NCI-H226 (cell line): ENCODE results near the gene BIN1.

Experiments used
- DNase-seq: peaks from one replicate; pipeline ENCODE4 v3.0.0-alpha.2; 2015

BIN1 gene

DNA sequence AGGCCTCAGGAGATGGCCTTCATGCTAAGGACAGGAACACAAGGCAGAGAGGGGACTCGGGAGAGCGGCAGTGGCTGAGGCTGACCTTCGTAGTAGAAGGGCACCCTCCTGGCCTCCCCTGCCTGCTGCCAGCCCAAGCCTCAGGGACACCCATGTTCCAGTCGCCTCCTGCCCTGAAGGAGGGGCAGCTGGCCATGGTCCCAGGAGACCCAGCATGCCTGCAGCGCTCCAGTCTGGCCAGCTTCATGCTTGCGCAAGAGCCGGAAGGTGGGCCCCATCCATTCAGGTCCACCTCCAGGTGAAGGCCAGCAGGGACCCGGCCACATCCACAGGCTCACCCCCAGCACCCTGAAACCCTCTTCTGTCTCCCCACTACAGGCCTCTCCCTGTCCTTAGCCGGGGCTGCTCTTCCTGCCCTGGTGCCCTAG is 35.0 kb downstream of the BIN1 start:
- no peak for DNase-seq

DNA sequence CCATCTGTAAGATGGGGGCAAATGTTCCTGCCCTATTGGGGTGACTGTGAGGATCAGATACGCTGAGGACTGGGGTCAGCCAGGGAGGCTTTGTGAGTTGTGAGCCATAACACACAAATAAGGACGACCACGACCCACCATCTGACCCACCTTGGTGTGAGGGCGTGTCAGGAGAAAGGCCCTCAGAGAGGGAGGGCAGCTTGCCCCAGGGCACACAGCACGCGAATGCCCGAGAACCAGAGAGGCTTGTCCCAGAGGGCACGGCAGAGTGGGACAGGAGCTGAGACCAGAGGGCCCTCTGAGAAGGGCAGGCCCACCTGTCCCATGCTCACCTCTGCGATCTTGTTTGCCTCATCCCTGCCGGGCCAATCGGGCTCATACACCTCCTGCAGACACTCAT is 36.7 kb downstream of the BIN1 start:
- no peak for DNase-seq

DNA sequence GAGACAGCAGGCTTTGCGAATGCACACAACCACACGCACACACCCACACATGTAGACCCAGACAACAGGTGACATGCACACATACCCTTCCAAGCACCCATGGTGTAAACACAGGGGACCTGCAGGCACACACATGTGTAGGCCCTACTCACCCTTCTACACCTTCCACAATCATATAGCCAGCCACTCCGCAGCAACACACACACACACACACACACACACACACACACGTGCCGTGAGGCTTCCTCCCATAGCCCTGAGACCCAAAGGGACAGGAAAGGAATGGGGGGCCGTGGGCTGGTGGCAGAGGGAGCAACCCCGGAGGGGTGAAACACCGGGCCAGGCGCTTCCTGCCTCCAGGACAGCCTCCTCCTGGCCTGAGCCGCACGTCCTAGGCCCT is 37.4 kb downstream of the BIN1 start:
- no peak for DNase-seq

DNA sequence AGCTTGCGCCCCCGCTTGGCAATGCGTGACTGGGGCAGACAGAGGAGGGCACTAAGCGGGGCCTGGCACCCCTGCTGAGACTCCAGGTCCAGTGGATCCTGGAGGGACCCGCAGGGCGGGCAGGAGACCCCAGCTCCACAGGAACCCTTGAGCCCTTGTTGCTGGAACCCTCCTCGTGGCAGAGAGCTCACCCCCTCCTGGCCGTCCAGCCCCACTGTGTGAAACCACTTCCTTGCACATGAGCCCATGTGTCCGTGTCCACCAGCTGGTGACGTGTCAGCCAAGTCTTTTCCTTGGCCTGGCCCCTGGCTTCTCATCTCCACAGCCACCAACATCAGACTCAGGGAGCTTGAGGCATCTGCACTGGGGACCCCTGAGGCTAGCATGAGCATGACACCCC is 38.0 kb downstream of the BIN1 start:
- no peak for DNase-seq

DNA sequence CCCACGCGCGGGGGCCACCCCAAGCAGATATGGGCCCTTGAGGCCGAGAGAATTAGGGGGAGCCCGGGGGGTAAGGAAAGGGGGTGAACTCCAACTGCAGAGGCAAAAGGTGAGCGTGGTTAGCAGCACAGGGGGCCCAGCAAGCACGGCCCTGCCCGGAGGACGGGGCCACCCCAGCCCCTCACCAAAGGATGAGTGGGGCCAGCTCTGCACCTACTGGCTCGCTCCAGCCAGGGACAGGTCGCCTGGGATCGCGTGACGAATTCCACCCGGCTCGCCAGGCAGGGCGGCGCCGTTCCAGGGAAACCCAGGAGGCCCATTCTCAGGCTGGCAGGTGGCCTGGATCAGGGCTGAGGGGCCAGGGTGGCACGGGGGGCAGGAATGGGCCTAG is 38.6 kb downstream of the BIN1 start:
- DNase-seq = no peak

DNA sequence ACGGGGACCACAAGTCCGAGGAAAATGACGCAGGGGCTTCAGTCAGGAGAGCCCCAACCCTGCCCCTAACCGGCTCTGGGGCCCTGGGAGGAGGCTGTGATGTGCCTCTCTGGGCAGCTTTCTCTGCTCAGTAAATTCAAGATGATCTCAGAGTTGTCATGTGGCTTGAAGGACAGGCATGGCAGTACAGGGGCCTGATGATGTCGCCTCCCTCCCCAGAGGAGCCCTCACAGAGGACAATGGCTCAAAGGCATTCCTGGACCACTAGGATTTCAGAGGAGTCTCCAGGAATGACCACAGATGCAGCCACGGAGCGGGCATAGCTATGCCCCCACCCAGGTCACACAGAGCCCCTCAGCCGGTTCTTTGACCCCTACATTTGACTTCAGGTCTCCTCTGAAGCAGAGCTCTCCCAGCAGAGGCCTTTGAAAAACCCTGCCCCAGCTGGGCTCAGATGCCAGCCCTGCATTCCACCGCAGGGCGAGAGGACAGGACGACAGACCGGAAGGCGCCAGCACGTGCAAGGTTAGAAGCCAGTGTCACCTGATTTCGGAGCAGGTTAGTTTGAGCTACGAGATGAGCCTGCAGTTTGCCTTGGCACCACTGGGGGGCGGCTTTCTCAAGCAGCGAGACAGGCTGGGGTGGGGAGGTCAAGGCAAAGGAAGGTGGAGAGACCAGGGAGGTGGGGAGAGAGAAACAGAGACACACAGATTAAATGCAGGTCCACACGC is 39.2 kb downstream of the BIN1 start:
- peak; percentile 34 for DNase-seq

DNA sequence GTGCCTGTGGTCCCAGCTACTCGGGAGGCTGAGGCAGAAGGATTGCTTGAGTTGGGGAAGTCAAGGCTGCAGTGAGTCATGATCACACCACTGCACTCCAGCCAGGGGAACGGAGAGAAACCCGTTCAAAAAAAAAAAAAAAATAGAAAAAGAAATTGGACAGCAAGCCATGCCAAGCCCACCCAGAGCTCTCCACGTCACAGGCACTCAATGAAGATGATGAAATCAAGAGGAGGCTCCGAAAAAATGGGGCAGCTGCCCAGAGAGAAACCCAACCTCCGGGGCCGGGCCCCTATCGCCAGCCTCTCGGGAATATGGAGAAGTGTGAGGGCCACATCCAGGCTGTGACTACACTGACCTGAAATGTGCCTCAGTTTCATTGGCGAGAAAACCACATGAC is 40.0 kb downstream of the BIN1 start:
- DNase-seq = no peak

DNA sequence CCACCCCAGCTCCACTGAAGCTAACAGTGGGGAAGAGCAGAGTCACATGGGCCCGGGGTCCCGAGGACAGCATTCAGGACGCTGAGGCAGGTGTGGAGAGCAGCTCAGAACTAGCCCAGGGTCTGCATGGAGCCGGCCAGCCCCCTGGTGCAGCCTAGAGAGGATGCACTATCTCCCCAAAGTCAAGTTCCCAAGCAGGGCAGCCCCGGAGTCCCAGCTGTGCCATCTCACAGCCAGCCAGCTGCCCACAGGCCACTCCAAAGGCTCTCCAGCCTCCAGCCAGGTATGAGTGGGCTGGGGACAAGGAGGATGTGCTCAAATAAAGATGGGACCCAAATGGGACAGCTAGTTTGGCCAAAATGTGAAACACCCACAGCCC is 41.0 kb downstream of the BIN1 start:
- DNase-seq = no peak

DNA sequence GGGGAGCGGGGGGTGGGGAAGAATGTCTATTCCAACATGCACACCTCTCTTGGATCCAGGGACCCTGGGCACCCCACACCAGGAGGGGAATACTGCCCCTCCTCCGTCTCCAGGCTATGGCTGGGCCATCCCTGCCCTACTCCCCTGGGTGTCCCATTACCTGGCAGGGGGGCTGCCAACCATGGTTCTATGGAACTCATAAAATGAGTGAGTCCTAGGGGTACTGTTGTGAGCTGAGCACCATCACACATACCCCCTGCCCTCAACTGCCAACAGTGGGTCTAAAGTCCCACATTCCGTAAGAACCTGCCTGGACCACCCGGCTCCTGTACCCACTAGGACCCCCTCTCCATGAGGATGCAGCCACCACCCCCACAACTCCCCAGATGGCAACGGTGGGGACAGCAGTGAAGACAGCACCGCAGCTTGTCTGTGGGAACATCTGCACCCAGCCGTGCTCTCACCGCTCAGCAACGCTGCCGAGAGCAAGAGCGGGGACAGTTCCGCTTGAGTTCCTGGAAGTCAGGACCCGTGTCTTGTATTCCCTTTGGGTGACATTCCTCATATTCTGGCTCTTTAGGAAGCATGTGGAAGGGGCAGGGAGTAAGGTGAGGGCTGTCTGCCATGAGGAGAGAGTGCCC is 41.5 kb downstream of the BIN1 start:
- DNase-seq = no peak

DNA sequence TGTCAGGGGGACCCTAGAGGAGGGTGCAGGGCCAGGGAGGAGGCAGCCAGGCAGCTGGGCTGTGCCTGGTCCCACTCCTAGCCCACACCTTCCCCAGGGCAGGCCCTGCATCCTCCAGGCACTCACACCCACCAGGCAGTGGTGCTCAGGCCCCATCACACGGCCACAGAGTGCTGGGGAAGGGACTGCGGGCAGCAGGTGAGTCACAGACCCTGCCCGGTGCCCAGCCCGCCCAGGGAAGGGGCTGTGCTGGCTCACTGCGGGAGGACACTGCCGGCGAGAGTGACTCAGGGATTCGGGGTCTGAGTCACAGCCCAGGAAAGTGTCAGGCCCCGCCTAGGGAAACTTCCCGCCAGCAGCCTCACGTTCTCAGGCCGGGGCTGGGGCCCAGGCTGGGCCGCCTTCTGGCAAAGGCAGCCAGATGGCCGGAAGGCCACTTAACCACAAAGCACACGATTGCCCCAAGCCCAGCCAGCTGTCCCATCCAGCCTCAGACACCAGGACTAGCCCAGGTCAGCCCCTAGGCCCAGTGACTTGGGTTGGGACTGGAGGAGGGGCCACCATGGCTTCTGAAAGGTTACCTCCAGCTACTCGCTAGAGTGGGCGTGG is 42.2 kb downstream of the BIN1 start:
- peak; percentile 91 for DNase-seq

DNA sequence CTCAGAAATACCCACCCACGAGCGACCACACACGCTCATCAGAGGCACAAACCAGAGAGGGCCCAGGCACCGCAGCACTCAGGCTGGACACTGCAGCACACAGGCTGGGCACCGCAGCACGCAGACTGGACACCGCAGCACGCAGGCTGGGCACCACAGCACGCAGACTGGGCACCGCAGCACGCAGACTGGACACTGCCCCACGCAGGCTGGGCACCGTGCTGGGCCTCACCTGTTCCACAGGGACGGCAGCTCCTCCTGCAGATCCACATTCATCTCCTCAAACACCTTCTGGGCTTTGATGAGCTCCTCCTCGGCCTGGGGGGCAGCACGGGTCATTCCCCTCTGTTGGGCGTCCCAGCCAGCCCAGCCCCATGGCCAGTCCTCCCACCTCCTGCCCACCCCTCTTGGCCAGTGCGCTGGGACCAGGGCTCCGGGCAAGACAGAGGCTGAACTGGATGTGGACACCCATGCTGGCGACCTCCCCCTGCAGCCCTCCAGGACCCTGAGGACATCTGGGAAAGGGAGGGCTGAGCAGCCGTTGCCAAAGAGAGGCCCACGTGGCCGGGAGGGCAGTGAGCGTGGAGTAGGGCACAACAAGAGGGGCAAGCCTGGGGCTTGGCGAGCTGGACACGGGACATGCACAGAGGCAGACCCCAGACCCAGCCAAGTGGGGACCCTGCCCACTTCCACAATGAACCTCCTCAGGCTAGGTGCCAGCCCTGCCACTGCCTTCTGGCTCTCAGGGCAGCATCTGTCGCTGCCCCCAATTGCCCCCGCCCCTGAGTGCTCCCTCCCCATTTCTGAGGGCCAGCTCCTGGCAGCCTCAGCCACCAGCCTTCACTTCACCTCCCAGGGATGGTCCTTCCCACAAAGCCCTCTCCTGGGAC is 43.0 kb downstream of the BIN1 start:
- DNase-seq = no peak

DNA sequence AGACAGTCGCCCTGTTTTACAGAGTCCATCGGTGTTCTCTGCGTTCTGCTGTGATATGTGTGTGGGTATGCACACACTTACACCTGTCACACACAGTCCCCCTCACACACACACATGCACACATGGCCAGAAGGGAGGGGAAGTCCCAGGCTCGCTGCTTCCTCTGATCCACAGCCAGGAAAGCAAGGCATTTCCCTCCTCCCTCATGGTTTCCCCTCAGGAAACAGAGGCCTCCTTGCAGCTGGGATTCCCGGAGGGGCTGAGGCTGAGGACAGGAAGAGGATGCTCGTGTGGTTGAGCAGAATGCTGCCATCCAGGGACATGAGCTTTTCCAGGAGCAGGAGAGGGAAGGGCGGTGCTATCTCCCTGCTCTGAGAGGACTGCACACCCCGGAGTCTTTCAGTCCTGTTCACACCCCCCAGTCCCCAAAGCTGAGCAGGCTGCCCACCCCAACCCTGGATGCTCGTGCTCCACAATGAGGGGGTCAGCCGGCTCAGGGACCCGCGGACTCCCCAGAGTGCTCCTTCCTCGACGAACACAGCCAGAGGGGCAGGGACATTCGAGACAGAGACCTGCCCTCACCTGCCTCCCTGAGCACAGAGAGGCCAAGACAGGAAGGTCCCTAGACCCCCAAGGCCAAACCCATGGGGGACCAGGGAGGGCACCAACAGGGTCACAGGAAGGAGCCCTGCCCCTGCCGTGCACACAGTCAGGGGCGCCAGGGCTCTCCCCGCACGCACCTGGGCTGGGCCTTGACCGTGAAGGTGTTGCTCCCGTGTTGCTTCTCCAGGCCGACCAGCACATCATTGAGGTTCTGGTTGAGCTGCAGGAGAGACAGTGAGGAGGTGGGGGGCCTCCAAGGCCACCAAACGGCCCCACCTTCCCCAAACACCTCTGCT is 45.3 kb downstream of the BIN1 start:
- DNase-seq = no peak

DNA sequence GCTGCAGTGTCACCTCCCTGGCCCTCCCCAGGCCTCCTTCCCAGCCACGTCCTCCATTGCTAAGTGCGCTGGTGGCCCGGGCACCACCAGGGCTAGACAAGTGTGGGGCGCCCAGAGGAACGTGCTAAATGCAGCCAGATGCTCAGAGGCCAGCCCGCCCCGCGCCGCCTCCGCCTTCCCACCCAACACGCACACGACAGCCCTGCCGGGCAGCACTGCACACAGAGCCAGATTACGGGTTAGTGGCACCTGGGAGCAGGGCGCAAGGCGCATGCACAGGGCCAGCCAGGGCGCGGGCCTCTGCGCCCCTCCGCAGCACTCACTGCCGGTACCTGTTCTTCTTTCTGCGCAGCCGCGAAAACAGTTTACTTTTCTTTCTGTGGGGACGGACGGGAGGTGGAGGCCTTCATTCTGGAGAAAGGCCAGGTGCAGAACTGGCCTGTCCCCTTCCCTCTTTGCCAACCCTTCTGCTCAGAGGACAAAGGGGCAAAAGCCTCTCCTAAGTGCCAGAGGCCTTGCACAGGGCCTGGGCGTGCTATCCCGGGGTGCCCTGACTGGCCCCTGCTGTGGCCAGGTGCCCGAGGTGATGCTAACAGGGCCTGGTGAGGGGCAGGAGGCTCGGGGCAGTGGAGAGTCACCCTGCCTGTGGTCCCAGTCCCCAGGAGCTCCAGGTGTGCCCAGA is 46.5 kb downstream of the BIN1 start:
- no peak for DNase-seq

DNA sequence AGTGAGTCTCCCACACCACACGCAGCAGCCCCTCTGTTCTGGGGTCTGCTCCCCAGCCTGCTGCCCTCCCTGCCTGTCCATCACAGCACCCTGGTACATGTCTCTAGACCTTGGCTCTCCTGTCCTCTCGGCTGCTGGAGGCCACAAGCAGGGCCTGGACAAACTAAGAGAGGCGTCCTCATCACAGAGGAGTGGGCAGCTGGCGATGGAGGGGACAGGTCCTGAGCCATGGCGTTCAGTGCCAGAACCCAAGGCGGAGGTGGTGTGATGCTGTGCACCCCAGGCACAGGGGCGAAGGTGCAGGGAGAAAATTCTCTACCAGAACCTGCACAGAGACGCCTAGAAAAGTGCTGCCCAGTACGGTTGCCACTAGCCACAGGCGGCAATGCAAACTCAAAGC is 47.4 kb downstream of the BIN1 start:
- no peak for DNase-seq

DNA sequence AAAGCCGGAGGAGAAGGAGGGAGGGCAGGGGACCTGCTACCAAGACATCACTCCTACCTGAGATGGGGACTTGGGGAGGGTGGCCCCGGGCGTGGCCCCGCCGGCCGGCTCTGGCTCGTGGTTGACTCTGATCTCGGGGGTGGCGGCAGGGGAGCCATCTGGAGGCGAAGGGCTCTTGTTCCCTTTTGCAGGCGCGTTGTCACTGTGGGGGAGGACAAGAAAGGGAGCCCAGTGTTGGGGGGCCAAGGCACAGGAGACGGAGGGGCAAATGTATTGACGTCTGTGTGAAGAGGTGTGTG is 48.1 kb downstream of the BIN1 start:
- DNase-seq = no peak

DNA sequence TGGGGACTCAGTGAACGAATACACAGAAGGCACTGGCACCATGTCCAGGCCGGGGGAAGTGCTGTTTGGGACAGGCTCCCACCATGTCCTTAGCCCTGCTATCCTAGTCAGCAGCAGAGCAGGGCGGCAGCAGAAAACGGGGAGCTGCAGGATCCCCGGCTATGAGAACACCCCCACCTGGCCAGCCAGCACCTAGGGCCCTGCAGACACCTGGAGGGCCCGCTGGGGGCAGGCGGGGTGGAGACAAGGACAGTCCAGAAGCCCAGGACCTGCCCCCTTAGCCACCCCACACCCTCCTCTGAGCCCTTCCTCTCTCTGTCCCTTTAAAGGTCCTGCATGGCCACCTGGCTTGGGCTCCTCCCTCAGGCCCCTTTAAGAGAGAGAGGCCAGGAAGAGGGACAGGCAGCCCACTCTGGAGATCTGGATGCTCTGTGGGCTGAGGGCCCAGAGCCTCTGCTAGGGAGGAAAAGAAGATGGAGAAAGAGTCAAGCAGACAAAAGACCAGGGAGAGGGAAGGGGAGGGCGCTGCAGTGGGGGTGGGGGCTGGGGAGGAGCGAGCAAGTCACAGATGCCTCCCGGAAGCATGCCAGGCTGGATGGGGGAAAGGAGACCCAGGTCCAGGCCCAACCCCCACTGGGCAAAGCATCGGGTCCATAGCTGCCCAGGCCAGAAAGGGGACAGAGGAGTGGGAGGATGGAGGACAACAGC is 48.6 kb downstream of the BIN1 start:
- no peak for DNase-seq

DNA sequence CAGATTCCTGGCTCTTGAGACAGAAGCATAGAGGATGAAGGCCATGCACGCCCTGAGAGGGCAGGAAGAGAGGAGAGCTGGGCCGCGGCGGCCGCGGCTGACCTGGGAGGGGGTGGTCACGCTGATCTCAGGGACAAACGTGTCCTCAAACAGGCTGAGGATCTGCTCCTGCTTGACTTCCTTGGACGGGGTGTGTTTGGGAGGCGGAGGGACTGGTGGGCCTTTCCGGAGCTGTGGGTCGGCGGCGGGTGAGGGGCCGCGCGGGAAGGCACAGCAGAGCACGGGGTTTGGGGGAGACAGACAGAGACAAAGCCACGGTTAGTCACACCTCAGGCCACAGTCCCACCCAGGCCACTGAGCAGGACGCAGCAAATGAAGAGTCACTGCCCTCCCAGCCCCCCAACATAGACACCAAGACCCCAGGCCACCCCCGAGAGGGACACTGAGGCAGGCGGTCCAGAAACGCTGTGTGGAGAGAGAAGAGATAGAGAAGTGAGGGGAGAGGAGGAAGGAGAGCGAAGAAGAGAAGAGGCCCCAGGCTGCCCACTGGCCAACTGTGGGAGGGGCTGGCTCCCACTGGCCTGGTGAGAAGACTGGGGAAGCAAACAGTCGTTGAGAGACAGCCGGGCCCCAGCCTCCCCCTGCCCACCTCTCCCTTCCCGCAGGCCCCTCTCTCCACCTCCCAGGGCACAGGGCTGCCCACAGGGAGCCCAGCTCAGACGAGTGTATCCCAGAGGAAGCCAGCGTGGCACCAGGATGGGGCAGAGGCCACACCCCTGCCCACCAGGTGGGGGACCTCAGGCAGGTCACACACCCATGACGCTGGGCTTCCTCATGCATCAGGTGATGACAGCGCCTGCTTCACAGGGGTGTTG is 49.3 kb downstream of the BIN1 start:
- no peak for DNase-seq

DNA sequence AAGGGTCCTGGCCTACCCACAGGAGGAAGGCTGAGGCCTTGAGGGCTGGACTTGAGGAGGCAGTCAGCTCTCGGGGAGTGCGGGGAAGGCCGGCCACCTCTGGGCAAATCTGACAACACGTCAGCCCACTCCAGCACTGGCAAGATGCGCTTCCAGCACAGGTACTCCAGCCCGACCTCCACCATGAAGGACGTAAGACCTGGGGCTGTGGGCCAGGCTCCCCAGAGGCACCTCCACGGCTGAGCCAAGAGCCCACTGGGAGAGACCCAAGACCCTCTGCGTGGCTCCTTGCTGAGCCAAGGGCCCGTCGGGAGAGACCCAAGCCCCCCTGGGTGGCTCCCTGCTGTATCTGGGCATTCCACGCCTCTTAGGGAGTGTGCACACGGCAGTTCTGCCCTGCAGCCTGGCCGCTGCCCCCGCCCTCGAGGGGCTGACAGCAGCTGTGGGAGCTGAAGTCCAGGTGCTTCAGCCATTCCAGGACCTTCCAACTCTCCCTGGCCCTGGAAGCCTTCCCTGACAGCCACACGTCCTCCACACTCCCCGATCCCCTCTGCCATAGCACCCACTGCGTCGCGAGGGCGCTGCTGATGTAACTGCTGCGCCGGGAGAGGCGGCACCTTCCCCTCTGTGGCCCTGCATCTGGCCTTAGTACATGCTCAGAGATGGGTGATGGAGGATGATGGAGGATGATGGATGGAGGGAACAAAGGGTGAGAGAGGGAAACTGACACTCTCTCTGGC is 50.2 kb downstream of the BIN1 start:
- no peak for DNase-seq

DNA sequence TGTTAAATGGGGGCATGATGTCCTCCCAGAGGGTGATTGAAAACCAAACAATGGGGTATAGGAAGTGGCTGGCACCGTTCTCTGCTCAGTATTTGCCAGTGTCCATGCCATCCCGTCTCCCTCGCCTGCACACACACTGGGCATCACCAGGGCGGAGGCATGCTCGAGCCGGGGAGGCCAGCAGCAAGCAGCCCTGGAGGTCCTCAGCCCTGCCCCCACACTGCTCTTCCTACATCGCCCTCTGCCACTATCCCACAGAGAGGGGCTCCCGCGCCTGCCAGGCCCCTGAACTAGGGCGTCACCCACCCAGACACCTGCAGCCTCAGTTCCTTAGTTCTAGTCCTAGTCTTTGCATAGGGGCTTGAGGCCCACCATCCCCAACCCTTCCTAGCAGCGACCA is 50.9 kb downstream of the BIN1 start:
- DNase-seq = no peak

DNA sequence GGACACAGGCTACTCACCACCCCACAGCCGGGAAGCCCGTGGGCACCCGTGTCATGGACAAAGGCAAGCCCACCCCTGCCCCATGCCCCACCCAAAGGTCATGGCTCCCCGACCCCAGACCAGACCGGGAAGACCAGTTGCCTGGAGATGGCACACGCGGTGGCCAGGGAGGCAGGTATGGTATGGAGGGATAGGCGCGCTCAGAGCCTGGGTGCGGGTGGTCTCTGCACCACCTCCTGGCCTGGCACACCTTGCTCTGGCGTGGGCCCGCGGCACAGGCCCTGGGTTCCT is 51.2 kb downstream of the BIN1 start:
- no peak for DNase-seq
